Middle frontal gyrus (tissue), 1 donor: Measurements from ENCODE around the gene DSE.

Experiments used
- DNase-seq: peaks from one replicate; pipeline ENCODE4 v3.0.0-alpha.2; 2015; ENCODE audit warnings: low spot score; ENCODE audit errors: extremely low spot score

The DSE gene

DNA sequence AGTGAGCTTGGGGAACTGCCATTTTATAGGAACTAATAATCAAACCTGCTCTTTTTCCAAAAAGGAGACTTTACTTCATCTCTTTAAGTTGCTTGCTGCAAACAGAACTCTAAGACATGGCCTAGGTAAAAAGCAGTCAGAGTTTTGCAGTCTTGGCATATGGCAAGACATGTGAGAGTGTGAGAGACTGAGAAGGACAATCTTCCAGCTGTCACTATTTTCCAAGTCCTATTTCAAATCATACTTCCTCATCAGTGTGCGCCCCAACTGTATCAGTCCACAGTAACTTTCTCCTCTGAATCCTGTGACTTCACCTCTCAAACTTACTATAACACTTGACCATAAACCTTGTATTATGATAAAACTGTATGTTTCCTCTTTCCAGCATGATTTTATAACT is 100.8 kb downstream of the DSE start:
- no peak for DNase-seq

DNA sequence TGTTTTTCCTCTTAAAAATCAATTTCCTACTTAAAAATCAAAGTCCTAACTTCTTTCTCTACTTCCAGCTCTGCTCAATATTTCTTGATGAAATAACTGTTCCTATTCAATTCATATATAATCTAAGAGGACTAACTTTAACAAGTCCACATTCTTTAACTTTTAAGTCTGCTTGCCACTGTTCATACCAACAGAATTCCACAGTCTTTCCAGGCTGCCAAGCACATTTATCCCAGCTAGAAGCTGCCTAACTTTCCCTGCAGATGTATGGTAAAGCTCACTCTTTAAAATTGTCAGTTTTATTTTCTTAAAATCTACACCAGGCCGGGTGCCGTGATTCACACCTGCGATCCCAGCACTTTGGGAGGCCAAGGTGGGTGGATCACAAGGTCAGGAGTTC is 102.0 kb downstream of the DSE start:
- no peak for DNase-seq

DNA sequence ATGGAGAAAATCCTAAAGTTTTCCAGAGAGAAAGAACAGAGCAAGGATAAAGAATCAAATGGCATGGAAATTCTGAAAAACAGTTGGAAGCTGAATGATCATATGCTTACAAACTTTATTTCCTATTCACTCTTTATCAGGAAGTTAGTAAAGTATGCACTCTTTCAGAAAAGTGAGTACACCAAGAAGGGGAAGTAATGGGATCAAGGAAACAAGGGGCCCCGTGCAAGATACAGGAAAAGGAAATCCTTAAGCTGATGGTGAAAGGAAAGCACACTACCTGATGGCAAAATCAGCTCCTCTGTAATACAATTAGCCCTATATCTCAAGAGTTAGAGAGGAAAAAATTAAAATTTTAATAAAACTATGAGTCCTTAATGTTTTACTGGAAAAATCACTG is 104.4 kb downstream of the DSE start:
- no peak for DNase-seq

DNA sequence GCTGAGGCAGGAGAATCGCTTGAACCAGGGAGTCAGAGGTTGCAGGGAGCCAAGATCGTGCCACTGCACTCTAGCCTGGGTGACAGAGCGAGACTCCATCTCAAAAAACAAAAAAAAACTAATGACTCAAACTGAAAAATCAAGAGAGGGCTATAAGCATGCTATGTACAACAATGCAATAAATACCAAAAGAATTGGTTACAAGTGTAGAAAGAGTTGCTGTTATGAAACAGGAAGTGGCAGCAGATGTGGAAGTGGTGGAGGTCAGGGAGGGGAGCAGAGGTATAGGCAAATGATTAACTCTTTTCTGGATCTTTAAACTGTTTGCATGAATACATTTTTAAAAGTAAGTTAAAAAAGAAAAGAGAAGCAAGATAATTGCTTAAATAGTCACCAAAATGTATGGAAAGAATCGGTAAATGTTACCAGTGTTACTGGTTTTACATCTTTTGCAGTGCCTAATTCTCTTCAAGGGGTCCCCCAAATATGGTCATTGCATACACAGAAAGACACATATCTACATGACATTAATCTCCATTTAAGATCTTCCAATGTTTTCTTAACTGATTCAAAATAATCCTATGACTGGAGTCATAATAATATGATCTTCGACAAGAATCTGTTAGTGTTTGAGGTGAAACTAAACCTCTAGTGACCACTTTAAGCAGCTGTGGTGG is 105.4 kb downstream of the DSE start:
- DNase-seq, result no peak

DNA sequence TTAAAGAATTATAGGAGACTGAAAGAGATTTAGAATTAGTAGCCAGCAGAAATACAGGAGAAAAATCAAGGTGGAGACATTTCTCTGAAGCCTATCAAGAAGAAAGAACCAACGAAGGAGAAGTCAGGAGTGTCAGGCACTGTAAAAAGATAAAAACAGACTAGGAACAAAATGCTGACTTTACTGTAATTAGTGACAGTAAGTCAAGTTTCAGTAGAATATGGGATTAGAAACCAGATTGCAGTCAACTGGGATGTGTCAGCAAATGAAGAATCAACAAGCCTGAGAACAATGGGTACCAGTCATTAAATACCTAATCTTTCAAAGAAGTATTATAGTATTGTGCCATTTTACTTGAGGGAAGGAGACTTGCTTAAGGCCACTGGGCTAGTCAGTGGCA is 112.0 kb downstream of the DSE start:
- DNase-seq, result no peak

DNA sequence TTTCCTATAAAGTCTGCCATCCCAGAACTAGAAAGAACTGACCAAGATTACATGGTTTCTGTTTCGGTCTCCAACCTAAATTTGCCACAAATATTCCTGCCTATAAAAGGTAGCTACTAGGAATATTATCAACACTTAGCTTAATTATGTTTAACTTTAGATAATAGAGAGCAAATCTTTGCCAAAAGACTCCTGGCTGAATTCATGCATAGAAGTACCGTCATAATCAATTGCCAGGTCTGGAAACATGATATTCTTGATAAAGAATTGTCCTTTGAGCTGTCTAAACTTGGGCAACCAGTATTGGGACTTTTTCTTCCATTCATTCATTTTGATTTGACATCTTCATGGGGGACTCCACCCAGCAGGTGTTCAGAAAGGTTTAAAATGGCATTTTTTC is 112.9 kb downstream of the DSE start:
- no peak for DNase-seq

DNA sequence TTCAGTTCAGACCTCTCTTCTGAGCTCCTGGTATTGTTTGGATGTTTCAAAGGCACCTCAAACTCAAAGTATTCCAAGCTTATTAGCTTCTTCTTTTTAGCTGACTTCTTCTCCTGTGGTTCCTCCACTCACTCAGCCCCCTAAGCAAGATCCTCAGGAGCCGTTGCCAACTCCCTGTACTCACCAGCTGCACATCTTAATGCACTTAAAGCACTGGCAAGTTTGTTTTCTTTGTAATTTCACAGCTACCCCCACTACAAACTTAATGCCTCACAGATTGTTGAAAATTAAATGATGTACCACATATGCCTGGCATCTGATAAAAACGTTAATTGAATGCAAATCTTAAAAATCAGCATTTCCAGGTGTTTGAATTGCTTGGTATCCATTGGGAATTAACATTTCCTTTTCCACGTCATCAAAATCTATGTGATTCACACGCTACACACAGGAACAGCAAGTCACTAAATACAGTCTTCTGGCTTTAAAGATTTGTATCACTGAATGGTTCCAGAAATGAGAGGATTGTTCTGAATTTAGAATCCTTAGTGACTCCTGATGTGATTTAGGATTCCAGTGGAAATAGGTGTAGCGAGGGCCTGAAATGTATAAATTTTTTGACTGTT is 114.9 kb downstream of the DSE start:
- no peak for DNase-seq

DNA sequence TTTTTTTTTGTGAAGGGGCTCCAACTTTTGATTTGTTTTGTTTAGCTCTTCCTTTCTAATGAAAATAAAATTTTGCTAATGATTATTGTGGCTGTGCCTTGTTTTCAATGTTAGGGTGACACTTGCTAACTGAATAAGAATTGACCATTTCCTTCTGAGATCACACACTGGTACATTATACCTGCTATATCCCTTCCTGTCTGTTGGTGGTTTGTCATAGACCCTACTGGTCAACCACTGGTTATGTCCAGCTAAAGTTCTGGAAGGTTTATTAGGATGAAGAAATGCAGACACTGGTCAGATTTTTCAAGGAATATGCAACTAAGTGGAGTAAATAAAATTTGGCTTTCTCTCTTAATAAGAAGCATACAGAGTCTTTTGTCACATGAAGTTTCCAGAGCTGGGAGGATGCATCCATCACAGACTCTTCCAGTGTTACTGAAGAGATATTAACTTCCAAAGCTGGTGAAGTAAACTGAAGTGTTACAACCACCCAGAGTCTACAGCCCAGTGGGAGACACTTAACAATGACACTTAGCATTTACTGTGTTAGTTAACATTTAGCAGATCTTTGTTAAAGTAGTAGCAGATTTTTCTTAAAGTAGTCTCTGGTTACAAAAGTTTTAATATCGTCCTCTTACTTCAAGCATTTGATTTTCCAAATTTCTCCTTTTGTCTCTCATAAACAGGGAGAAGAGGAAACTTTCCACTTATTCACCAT is 121.0 kb downstream of the DSE start:
- DNase-seq, result no peak

DNA sequence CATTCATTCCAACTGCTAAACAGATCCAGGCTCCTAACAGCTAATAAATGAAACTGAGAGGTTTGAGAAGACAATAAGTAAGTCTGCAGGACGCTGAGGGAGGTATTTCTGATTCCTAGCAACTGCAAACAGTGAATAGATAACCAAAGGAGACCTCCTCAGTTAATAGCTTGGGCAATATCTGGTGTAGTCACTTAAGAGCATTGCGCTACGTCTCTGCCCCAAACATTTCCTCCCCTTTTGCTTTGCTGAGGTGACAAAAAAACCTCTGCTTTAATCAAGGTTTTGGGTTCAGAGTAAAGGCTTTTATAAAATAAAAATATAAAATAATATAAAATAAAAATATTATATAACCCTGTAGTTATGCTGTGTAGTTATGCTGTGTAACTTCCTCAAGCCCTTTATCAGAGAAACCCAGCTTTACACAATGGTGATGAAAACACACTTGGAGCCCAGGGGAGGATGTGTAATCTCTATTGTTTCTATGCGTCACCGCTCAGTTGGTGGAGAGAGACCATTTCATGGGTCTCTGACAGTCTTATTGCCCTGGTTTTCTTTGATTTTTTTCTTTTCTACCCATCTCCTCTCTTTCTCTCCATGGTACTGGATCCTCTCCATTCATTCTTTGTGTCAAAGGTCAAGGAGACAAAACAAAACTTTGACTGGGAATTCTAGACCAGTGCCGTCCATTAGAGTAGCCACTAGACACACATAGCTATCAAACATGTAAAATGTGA is 121.8 kb downstream of the DSE start:
- DNase-seq, result no peak
